Esophagus muscularis mucosa (tissue), 3 donors: Measurements from ENCODE around the gene ZSWIM4.

Experiments used
- EP300 ChIP-seq: sonication (generic); formaldehyde crosslinking; IDR thresholded peaks from one replicate; pipeline ENCODE4 v1.6.1; 2017; ENCODE audit warnings: antibody characterized with exemption
- TF ChIP-seq, protein P1 (sequence below), 3 experiments: fragments of 200-600 bp in 2 of 3; fragments of 450-650 bp in 1 of 3; sonication (generic) in 2 of 3; IDR thresholded peaks; one replicate each; pipeline ENCODE4 v1.5.1; 2017 to 2019; ENCODE audit warnings: antibody characterized with exemption in 3 of 3, mild to moderate bottlenecking in 2 of 3, moderate library complexity in 1 of 3

DNA sequence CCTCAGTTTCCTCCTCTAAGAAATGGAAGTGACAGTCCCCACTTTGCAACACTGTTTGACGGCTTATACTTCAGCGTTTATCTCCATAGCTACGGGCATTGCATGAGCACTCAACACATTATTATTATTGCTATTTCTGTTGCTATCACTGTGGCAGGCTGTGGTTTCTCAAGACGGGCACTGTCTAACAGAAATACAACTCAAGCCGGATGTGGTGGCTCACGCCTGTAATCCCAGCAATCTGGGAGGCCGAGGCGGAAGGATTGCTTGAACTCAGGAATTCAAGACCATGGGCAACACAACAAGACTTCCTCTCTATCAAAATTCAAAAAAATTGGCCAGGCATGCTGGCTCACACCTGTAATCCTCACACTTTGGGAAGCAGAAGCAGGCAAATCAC lies 4.9 kb upstream of the ZSWIM4 start:
- TF ChIP-seq, protein P1, sequence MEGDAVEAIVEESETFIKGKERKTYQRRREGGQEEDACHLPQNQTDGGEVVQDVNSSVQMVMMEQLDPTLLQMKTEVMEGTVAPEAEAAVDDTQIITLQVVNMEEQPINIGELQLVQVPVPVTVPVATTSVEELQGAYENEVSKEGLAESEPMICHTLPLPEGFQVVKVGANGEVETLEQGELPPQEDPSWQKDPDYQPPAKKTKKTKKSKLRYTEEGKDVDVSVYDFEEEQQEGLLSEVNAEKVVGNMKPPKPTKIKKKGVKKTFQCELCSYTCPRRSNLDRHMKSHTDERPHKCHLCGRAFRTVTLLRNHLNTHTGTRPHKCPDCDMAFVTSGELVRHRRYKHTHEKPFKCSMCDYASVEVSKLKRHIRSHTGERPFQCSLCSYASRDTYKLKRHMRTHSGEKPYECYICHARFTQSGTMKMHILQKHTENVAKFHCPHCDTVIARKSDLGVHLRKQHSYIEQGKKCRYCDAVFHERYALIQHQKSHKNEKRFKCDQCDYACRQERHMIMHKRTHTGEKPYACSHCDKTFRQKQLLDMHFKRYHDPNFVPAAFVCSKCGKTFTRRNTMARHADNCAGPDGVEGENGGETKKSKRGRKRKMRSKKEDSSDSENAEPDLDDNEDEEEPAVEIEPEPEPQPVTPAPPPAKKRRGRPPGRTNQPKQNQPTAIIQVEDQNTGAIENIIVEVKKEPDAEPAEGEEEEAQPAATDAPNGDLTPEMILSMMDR (IDR thresholded peaks at IDR 0.05), result no peak
- TF ChIP-seq EP300, result no peak
